ENCODE results near the gene JAM3. TPM values are rescaled to one million over a fixed set of nuclear protein-coding genes. Genes with fewer than 3 reads are reported as not detected.

JAM3 gene
- polyA plus RNA-seq, 1 of the 3 experiments (the other 2 are of a cell fraction) = 56.8 TPM

DNA sequence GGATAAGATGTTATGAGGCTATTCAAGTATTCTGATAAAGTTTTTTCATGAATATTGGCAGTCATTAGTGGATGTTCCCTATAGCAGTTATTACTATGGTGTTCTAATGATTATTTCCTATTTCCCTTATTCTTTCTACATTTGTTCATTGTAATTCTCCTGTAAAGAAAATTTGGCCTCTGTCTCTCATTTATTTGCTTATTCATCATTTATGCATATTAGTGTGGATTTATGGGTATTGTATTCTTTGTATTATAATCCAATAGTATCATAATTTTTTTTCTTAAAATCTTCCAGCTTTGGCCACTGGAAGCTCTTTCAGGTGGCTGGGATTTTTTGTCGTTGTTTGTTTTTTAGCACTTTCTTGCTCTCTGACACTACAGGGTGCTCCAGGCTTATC is 47.3 kb downstream of the JAM3 start:
- ChIA-PET POLR2A (no interaction called here), CTCF (interaction anchor here (1.5 to 2.1 kb wide), 2 partner anchors 32 to 66 kb away, joined by 4 to 8 read pairs; no protein-coding TSS in a partner anchor)

DNA sequence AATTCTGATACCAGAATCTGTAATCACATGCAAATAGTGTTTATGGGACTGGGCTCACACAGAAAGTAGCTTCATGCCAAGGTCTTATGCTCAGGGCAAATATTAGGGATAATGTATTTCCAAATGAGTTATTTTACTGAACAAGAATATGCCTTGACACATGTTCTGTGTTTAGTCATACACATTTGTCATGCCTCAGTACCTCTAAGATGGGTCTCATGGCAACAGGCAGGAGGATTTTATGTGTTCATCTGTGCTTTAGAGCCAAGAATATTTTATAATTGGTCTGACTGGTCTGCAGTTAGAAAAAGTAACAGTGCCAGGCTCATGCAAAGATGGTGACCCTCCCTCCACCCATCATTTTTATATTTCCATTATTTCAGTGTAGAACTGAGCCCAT is 49.1 kb downstream of the JAM3 start:
- H3K9me3 ChIP-seq = no peaks in the 10 kb centered on the region
- ChIA-PET POLR2A (no interaction called here), CTCF (interaction anchor here (0.9 to 1.4 kb wide), 4 partner anchors 22 to 190 kb away, joined by 3 to 4 read pairs (median 3); no protein-coding TSS in a partner anchor)
- no peak for TF ChIP-seq NFIC (IDR thresholded peaks at IDR 0.05; ENCODE audit: borderline replicate concordance)
- TF ChIP-seq, protein P1, sequence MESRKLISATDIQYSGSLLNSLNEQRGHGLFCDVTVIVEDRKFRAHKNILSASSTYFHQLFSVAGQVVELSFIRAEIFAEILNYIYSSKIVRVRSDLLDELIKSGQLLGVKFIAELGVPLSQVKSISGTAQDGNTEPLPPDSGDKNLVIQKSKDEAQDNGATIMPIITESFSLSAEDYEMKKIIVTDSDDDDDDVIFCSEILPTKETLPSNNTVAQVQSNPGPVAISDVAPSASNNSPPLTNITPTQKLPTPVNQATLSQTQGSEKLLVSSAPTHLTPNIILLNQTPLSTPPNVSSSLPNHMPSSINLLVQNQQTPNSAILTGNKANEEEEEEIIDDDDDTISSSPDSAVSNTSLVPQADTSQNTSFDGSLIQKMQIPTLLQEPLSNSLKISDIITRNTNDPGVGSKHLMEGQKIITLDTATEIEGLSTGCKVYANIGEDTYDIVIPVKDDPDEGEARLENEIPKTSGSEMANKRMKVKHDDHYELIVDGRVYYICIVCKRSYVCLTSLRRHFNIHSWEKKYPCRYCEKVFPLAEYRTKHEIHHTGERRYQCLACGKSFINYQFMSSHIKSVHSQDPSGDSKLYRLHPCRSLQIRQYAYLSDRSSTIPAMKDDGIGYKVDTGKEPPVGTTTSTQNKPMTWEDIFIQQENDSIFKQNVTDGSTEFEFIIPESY (IDR thresholded peaks at IDR 0.05; ENCODE audit: borderline replicate concordance, low read depth) = no peak
- TF ChIP-seq, protein P2, sequence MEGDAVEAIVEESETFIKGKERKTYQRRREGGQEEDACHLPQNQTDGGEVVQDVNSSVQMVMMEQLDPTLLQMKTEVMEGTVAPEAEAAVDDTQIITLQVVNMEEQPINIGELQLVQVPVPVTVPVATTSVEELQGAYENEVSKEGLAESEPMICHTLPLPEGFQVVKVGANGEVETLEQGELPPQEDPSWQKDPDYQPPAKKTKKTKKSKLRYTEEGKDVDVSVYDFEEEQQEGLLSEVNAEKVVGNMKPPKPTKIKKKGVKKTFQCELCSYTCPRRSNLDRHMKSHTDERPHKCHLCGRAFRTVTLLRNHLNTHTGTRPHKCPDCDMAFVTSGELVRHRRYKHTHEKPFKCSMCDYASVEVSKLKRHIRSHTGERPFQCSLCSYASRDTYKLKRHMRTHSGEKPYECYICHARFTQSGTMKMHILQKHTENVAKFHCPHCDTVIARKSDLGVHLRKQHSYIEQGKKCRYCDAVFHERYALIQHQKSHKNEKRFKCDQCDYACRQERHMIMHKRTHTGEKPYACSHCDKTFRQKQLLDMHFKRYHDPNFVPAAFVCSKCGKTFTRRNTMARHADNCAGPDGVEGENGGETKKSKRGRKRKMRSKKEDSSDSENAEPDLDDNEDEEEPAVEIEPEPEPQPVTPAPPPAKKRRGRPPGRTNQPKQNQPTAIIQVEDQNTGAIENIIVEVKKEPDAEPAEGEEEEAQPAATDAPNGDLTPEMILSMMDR (IDR thresholded peaks at IDR 0.05) = no peak
- TF ChIP-seq GATA2 (CRISPR knock-in tag; IDR thresholded peaks at IDR 0.05) = no peak
- TF ChIP-seq EP300 (IDR thresholded peaks at IDR 0.05; ENCODE audit: borderline replicate concordance in 1 of 2, low read depth in 1 of 2, low read length in 1 of 2) = peak in 1 of 2 experiments; percentile 19; a peak in 1 of 4 replicates
- TF ChIP-seq, protein P3, sequence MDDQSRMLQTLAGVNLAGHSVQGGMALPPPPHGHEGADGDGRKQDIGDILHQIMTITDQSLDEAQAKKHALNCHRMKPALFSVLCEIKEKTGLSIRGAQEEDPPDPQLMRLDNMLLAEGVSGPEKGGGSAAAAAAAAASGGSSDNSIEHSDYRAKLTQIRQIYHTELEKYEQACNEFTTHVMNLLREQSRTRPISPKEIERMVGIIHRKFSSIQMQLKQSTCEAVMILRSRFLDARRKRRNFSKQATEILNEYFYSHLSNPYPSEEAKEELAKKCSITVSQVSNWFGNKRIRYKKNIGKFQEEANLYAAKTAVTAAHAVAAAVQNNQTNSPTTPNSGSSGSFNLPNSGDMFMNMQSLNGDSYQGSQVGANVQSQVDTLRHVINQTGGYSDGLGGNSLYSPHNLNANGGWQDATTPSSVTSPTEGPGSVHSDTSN (IDR thresholded peaks at IDR 0.05) = no peak
- H4K20me1 ChIP-seq (ENCODE audit: insufficient read depth) = no peaks in the 10 kb centered on the region
- no peaks in the 10 kb centered on the region for H3K36me3 ChIP-seq (replicated peaks in 1 of 2; ENCODE audit: control insufficient read depth in 1 of 2, insufficient read depth in 2 of 2, low read length in 1 of 2)
- no peak overlapping the region for H3K9ac ChIP-seq
- no peaks in the 10 kb centered on the region for H3K9me2 ChIP-seq
- H3K79me2 ChIP-seq (ENCODE audit: insufficient read depth) = peaks cover 53% of the 10 kb centered on the region
- H3K27ac ChIP-seq (ENCODE audit: low read depth in 2 of 2, low read length in 1 of 2) = peak overlapping the region in 1 of 2 experiments; percentile 31; a peak in 2 of 4 replicates
- no peak overlapping the region for H3K4me3 ChIP-seq (ENCODE audit: low read depth in 2 of 2, low read length in 1 of 2)
- H3K4me2 ChIP-seq = no peak overlapping the region
- peaks cover 25 to 38% of the 10 kb centered on the region in 2 experiments for H3K4me1 ChIP-seq (ENCODE audit: control insufficient read depth in 1 of 2, insufficient read depth in 2 of 2, low read depth in 1 of 2, low read length in 1 of 2)
- peaks cover 23% of the 10 kb centered on the region for H3F3A ChIP-seq (replicated peaks; ENCODE audit: insufficient read depth)
- H2AFZ ChIP-seq (ENCODE audit: low read depth) = no peak overlapping the region
- DNase-seq = no peak
- H3K27me3 ChIP-seq (ENCODE audit: insufficient read depth) = no peaks in the 10 kb centered on the region

More for the DNA sequence above, 47.3 kb downstream of the JAM3 start:
- no peak for DNase-seq
- Histone ChIP-seq H3K9me3 (no peaks in the 10 kb centered on the region), H3K79me2 (ENCODE audit: insufficient read depth) (peaks cover 45% of the 10 kb centered on the region), H3K36me3 (replicated peaks in 1 of 2; ENCODE audit: control insufficient read depth in 1 of 2, insufficient read depth in 2 of 2, low read length in 1 of 2) (no peaks in the 10 kb centered on the region), H3K27me3 (ENCODE audit: insufficient read depth) (no peaks in the 10 kb centered on the region), H4K20me1 (ENCODE audit: insufficient read depth) (no peaks in the 10 kb centered on the region), H3K9me2 (no peaks in the 10 kb centered on the region), H3K4me3 (ENCODE audit: low read depth in 2 of 2, low read length in 1 of 2) (no peak overlapping the region), H3F3A (replicated peaks; ENCODE audit: insufficient read depth) (peaks cover 18% of the 10 kb centered on the region), H3K4me2 (no peak overlapping the region), H3K27ac (ENCODE audit: low read depth in 2 of 2, low read length in 1 of 2) (no peak overlapping the region), H2AFZ (ENCODE audit: low read depth) (no peak overlapping the region), H3K4me1 (ENCODE audit: control insufficient read depth in 1 of 2, insufficient read depth in 2 of 2, low read depth in 1 of 2, low read length in 1 of 2) (peaks cover 20 to 27% of the 10 kb centered on the region in 2 experiments; a peak in 3 of 4 replicates), H3K9ac (no peak overlapping the region)
- TF ChIP-seq, protein P4, sequence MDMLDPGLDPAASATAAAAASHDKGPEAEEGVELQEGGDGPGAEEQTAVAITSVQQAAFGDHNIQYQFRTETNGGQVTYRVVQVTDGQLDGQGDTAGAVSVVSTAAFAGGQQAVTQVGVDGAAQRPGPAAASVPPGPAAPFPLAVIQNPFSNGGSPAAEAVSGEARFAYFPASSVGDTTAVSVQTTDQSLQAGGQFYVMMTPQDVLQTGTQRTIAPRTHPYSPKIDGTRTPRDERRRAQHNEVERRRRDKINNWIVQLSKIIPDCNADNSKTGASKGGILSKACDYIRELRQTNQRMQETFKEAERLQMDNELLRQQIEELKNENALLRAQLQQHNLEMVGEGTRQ (IDR thresholded peaks at IDR 0.05; ENCODE audit: borderline replicate concordance, low read depth, low read length) = no peak
- TF ChIP-seq ELF1 (IDR thresholded peaks at IDR 0.05) = no peak
- no peak for TF ChIP-seq SMC3 (IDR thresholded peaks at IDR 0.05; ENCODE audit: low read depth, low read length)
- TF ChIP-seq GATA2 (CRISPR knock-in tag; IDR thresholded peaks at IDR 0.05) = no peak
- no peak for TF ChIP-seq FOSL2 (IDR thresholded peaks at IDR 0.05; ENCODE audit: borderline replicate concordance, low read depth)
- no peak for TF ChIP-seq CHD2 (IDR thresholded peaks at IDR 0.05; ENCODE audit: low read length, partially characterized antibody)
- TF ChIP-seq MXI1 (IDR thresholded peaks at IDR 0.05; ENCODE audit: low read depth, low read length) = no peak
- no peak for TF ChIP-seq RAD21 (IDR thresholded peaks at IDR 0.05; ENCODE audit: low read length)
- TF ChIP-seq TEAD4 (IDR thresholded peaks at IDR 0.05; ENCODE audit: borderline replicate concordance, insufficient read depth) = no peak
- whole genome bisulfite sequencing (ENCODE audit: low lambda C conversion rate) = 83% methylated on average over 1 of the region's 1 CpG
